ENCODE results near the gene ABHD5.

DNA sequence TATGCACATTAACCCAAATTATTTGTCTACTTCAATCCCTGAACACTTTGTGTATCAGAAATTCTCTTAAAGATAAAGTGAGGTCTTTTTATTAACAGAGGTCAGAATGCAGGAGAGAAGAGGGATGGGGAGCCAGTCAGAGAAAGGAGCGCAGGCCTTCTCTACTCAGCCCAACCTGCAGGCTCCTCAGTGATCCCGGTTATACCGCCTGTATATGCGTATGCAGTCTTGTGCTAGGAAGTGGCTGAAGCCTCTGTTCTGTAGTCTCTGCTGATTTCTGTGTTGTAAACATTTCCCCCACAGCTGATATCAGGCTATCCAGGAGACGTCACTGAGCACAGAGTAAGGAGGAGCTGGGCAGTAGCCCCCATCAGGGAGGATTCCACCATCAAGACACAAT lies 57.9 kb downstream of the ABHD5 start:
- TF ChIP-seq, protein P1, sequence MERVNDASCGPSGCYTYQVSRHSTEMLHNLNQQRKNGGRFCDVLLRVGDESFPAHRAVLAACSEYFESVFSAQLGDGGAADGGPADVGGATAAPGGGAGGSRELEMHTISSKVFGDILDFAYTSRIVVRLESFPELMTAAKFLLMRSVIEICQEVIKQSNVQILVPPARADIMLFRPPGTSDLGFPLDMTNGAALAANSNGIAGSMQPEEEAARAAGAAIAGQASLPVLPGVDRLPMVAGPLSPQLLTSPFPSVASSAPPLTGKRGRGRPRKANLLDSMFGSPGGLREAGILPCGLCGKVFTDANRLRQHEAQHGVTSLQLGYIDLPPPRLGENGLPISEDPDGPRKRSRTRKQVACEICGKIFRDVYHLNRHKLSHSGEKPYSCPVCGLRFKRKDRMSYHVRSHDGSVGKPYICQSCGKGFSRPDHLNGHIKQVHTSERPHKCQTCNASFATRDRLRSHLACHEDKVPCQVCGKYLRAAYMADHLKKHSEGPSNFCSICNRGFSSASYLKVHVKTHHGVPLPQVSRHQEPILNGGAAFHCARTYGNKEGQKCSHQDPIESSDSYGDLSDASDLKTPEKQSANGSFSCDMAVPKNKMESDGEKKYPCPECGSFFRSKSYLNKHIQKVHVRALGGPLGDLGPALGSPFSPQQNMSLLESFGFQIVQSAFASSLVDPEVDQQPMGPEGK (CRISPR knock-in tag; IDR thresholded peaks at IDR 0.05) = no peak
- TF ChIP-seq KLF11 (CRISPR knock-in tag; IDR thresholded peaks at IDR 0.05) = no peak
- TF ChIP-seq NFYB (CRISPR knock-in tag; IDR thresholded peaks at IDR 0.05) = no peak
- no peak for TF ChIP-seq ZZZ3 (CRISPR knock-in tag; IDR thresholded peaks at IDR 0.05; ENCODE audit: borderline replicate concordance)
- TF ChIP-seq, protein P2, sequence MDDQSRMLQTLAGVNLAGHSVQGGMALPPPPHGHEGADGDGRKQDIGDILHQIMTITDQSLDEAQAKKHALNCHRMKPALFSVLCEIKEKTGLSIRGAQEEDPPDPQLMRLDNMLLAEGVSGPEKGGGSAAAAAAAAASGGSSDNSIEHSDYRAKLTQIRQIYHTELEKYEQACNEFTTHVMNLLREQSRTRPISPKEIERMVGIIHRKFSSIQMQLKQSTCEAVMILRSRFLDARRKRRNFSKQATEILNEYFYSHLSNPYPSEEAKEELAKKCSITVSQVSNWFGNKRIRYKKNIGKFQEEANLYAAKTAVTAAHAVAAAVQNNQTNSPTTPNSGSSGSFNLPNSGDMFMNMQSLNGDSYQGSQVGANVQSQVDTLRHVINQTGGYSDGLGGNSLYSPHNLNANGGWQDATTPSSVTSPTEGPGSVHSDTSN (CRISPR knock-in tag; IDR thresholded peaks at IDR 0.05; ENCODE audit: borderline replicate concordance) = no peak

Data from HepG2 (cell line).